Measurements from ENCODE around the gene VPS8. TPM values are rescaled to one million over a fixed set of nuclear protein-coding genes. Genes with fewer than 3 reads are reported as not detected.

The VPS8 gene
- total RNA-seq, 2 donors from 2014 or later = 49.7 to 70.0 TPM

- WGBS, 2 experiments (ENCODE audit: insufficient coverage in 1 of 2, insufficient read length in 1 of 2) = 94 to 95% methylated on average over 7 to 11 of the region's 11 CpGs
- Histone ChIP-seq H3K9ac (ENCODE audit: extremely low read depth, low read length, poor library complexity, severe bottlenecking) (no peak overlapping the region), H3K27ac (ENCODE audit: low read depth, low read length) (no peak overlapping the region), H3K4me3 (ENCODE audit: low read length) (no peak overlapping the region), H3K9me3 (ENCODE audit: control insufficient read depth, low read length) (no peaks in the 10 kb centered on the region), H3K36me3 (ENCODE audit: control insufficient read depth, insufficient read depth, low read length) (no peaks in the 10 kb centered on the region), H3K4me1 (ENCODE audit: control insufficient read depth, insufficient read depth, low read length) (no peaks in the 10 kb centered on the region), H3K27me3 (ENCODE audit: control insufficient read depth, insufficient read depth, low read length, poor library complexity, severe bottlenecking) (no peaks in the 10 kb centered on the region)
- Mint-ChIP-seq H3K36me3 (ENCODE audit: low read depth) (no peaks in the 10 kb centered on the region), H3K4me1 (peaks cover 1% of the 10 kb centered on the region), H3K27ac (no peak overlapping the region), H3K27me3 (ENCODE audit: insufficient read depth) (no peaks in the 10 kb centered on the region), H3K4me3 (no peak overlapping the region), H3K9me3 (no peaks in the 10 kb centered on the region)
- TF ChIP-seq, protein P1, sequence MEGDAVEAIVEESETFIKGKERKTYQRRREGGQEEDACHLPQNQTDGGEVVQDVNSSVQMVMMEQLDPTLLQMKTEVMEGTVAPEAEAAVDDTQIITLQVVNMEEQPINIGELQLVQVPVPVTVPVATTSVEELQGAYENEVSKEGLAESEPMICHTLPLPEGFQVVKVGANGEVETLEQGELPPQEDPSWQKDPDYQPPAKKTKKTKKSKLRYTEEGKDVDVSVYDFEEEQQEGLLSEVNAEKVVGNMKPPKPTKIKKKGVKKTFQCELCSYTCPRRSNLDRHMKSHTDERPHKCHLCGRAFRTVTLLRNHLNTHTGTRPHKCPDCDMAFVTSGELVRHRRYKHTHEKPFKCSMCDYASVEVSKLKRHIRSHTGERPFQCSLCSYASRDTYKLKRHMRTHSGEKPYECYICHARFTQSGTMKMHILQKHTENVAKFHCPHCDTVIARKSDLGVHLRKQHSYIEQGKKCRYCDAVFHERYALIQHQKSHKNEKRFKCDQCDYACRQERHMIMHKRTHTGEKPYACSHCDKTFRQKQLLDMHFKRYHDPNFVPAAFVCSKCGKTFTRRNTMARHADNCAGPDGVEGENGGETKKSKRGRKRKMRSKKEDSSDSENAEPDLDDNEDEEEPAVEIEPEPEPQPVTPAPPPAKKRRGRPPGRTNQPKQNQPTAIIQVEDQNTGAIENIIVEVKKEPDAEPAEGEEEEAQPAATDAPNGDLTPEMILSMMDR (conservative IDR thresholded peaks at IDR 0.05) = no peak
- no peak for DNase-seq
Observed at GRCh38 chr3:185067173-185067572, 255.2 kb downstream of the VPS8 start.

GRCh38 chr3:185069037-185070030, 257.4 kb downstream of the VPS8 start:
- no peak overlapping the region for H3K4me3 ChIP-seq (ENCODE audit: low read length)
- no peak overlapping the region for H3K9ac ChIP-seq (ENCODE audit: extremely low read depth, low read length, poor library complexity, severe bottlenecking)
- H3K36me3 Mint-ChIP-seq (ENCODE audit: low read depth) = no peaks in the 10 kb centered on the region
- WGBS, 2 experiments (ENCODE audit: insufficient coverage in 1 of 2, insufficient read length in 1 of 2) = 75 to 84% methylated on average over 21 to 28 of the region's 28 CpGs
- peaks cover 1% of the 10 kb centered on the region for H3K4me1 Mint-ChIP-seq
- H3K9me3 Mint-ChIP-seq = no peaks in the 10 kb centered on the region
- H3K27me3 Mint-ChIP-seq (ENCODE audit: insufficient read depth) = no peaks in the 10 kb centered on the region
- DNase-seq = peak; percentile 94
- no peak overlapping the region for H3K27ac Mint-ChIP-seq
- H3K4me3 Mint-ChIP-seq = no peak overlapping the region
- H3K27me3 ChIP-seq (ENCODE audit: control insufficient read depth, insufficient read depth, low read length, poor library complexity, severe bottlenecking) = no peaks in the 10 kb centered on the region
- no peaks in the 10 kb centered on the region for H3K9me3 ChIP-seq (ENCODE audit: control insufficient read depth, low read length)
- TF ChIP-seq, protein P1 (conservative IDR thresholded peaks at IDR 0.05) = peak; percentile 71
- H3K4me1 ChIP-seq (ENCODE audit: control insufficient read depth, insufficient read depth, low read length) = no peaks in the 10 kb centered on the region
- no peaks in the 10 kb centered on the region for H3K36me3 ChIP-seq (ENCODE audit: control insufficient read depth, insufficient read depth, low read length)
- H3K27ac ChIP-seq (ENCODE audit: low read depth, low read length) = no peak overlapping the region

DNA sequence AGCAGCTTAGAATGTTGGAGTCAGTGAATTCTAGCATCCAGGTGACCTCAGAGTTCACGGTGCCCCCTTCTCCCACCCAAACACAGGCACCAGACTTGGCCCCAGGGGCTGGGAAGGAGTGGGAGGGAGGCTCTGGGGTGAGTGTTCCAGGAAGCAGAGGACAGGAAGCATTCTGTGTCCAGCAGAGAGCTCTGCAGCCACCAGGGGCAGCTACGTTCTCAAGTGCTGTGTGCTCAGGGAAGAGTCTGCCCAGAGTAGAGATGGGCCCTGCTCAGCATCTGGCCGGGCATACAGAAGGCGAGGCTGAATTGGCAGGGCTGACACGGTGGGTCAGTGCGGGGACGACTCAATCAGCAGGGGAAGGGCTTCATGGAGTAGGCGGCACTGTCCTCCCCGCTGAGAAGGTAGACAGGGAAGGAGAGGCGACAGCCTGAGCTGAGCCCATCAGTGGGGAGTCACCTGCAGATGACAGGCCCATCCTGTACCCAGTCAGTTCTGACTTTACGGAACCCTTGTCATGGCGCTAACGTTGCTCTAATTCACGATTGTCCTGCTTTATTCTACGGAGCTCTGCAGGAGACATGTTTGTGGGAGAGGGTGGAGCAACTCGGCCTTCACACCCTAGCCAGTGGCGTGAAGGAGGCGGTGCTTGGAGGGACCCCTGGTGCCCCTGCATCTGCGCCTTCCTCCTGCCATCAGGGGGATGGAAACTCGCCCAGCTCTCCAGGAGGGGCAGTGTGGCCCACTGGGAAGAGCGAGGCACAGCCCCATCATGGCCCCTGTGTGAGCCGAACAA, 258.7 kb downstream of the VPS8 start:
- no peak overlapping the region for H3K4me3 ChIP-seq (ENCODE audit: low read length)
- H3K4me3 Mint-ChIP-seq = no peak overlapping the region
- H3K27me3 ChIP-seq (ENCODE audit: control insufficient read depth, insufficient read depth, low read length, poor library complexity, severe bottlenecking) = no peaks in the 10 kb centered on the region
- H3K27me3 Mint-ChIP-seq (ENCODE audit: insufficient read depth) = no peaks in the 10 kb centered on the region
- WGBS, 2 experiments (ENCODE audit: insufficient coverage in 1 of 2, insufficient read length in 1 of 2) = 86 to 93% methylated on average over 13 to 22 of the region's 22 CpGs
- H3K27ac Mint-ChIP-seq = peak overlapping the region; percentile 53
- no peaks in the 10 kb centered on the region for H3K9me3 ChIP-seq (ENCODE audit: control insufficient read depth, low read length)
- no peaks in the 10 kb centered on the region for H3K36me3 ChIP-seq (ENCODE audit: control insufficient read depth, insufficient read depth, low read length)
- H3K4me1 Mint-ChIP-seq = peaks cover 1% of the 10 kb centered on the region
- DNase-seq = peak; percentile 90
- H3K9ac ChIP-seq (ENCODE audit: extremely low read depth, low read length, poor library complexity, severe bottlenecking) = no peak overlapping the region
- no peaks in the 10 kb centered on the region for H3K9me3 Mint-ChIP-seq
- no peaks in the 10 kb centered on the region for H3K36me3 Mint-ChIP-seq (ENCODE audit: low read depth)
- no peak overlapping the region for H3K27ac ChIP-seq (ENCODE audit: low read depth, low read length)
- TF ChIP-seq, protein P1 (conservative IDR thresholded peaks at IDR 0.05) = peak; percentile 74
- no peaks in the 10 kb centered on the region for H3K4me1 ChIP-seq (ENCODE audit: control insufficient read depth, insufficient read depth, low read length)
